HCT116 (cell line): ENCODE results near the gene C2CD2. TPM values are rescaled to one million over a fixed set of nuclear protein-coding genes. Genes with fewer than 3 reads are reported as not detected.

Experiments used
- ATAC-seq: fragments of 200-7000 bp; cut with Tn5 transposase; 2 replicates; pipeline ENCODE4 v1.9.1; 2020; ENCODE audit warnings: mild to moderate bottlenecking, moderate library complexity
- BruUV-seq: library from RNA; stranded (reverse); fragments of 400-500 nt; replicated peaks from 2 replicates; lab custom pipeline; 2021; lab: Mats Ljungman, UMichigan
- CTCF ChIA-PET: fragments of 300-600 bp; sonication (Branson Sonifier 250); formaldehyde crosslinking; loops from one replicate; lab custom pipeline; 2021; ENCODE audit warnings: antibody characterized with exemption; lab: Charles Lee
- POLR2A ChIA-PET: fragments of 300-600, 350-600 bp; sonication (Branson Sonifier 250); formaldehyde crosslinking; loops from one replicate; lab custom pipeline; 2021; ENCODE audit warnings: antibody characterized with exemption; lab: Charles Lee
- RAD21 ChIA-PET, 2 experiments: fragments of 300-600 bp; sonication (Branson Sonifier 250); formaldehyde crosslinking; loops; one replicate each; lab custom pipeline; 2023; ENCODE audit warnings: low total read pairs in 2 of 2; ENCODE audit not compliant: uncharacterized antibody in 2 of 2, unreplicated experiment in 2 of 2, low non-redundant PET in 1 of 2; lab: Charles Lee
- DNase-seq: peaks from one replicate; pipeline ENCODE4 v3.0.0-alpha.2; 2010; ENCODE audit warnings: low read depth, low spot score
- H2AFZ ChIP-seq: fragments of 200-600 bp; shearing (Covaris generic), sonication (generic); 2 replicates; pipeline ENCODE4 v1.6.1; 2017; ENCODE audit warnings: low read depth, mixed run types, mixed read lengths, antibody characterized with exemption, low read length; ENCODE audit not compliant: poor library complexity, severe bottlenecking
- H3K27ac ChIP-seq: 2 replicates; pipeline ENCODE4 v1.5.1; 2012; ENCODE audit warnings: low read depth, low read length
- H3K27me3 ChIP-seq: fragments of 200-600 bp; sonication (generic); 2 replicates; pipeline ENCODE4 v1.6.1; 2016; ENCODE audit warnings: mixed run types, low read length, mixed read lengths; ENCODE audit not compliant: insufficient read depth
- H3K36me3 ChIP-seq, 2 experiments: fragments of 200-500 bp in 1 of 2; fragments of 200-600 bp in 1 of 2; sonication (Bioruptor generic) in 1 of 2; sonication (generic) in 1 of 2; 2 replicates each; pipeline versions ENCODE4 v1.5.1 to v1.6.1; 2014 to 2016; ENCODE audit warnings: low read length in 2 of 2, inconsistent platforms in 1 of 2, mixed read lengths in 1 of 2, mixed run types in 1 of 2; ENCODE audit not compliant: insufficient read depth in 2 of 2, control insufficient read depth in 1 of 2
- H3K4me1 ChIP-seq, 2 experiments: fragments of 200-600 bp in 1 of 2; sonication (generic) in 1 of 2; 2 replicates each; pipeline versions ENCODE4 v1.5.1 to v1.6.1; 2012 to 2017; ENCODE audit warnings: low read length in 2 of 2, inconsistent platforms in 1 of 2, mild to moderate bottlenecking in 1 of 2, mixed read lengths in 1 of 2, mixed run types in 1 of 2, moderate library complexity in 1 of 2; ENCODE audit not compliant: insufficient read depth in 2 of 2, control insufficient read depth in 1 of 2
- H3K4me2 ChIP-seq: fragments of 200-600 bp; sonication (generic); 2 replicates; pipeline ENCODE4 v1.6.1; 2017; ENCODE audit warnings: mixed run types, low read length, mixed read lengths
- H3K4me3 ChIP-seq, 2 experiments: fragments of 200-600 bp in 1 of 2; sonication (generic) in 1 of 2; replicated peaks in 1 of 2; 2 replicates each; pipeline ENCODE4 v1.5.1; 2011 to 2016; ENCODE audit warnings: low read length in 2 of 2, control low read depth in 1 of 2, low read depth in 1 of 2, mild to moderate bottlenecking in 1 of 2, mixed read lengths in 1 of 2, mixed run types in 1 of 2
- H3K79me2 ChIP-seq: fragments of 200-600 bp; sonication (generic); 2 replicates; pipeline ENCODE4 v1.6.1; 2017; ENCODE audit warnings: mild to moderate bottlenecking, mixed run types, low read length, moderate library complexity, mixed read lengths; ENCODE audit not compliant: insufficient read depth
- H3K9ac ChIP-seq: fragments of 200-600 bp; sonication (generic); 2 replicates; pipeline ENCODE4 v1.6.1; 2016; ENCODE audit warnings: low read length, mixed read lengths
- H3K9me2 ChIP-seq: fragments of 200-600 bp; sonication (generic), shearing (Covaris generic); 2 replicates; pipeline ENCODE4 v1.6.1; 2017; ENCODE audit warnings: mixed run types, mild to moderate bottlenecking, moderate library complexity; ENCODE audit not compliant: insufficient read depth
- H3K9me3 ChIP-seq, 2 experiments: fragments of 200-500 bp in 1 of 2; fragments of 200-600 bp in 1 of 2; sonication (Bioruptor generic) in 1 of 2; sonication (generic) in 1 of 2; 2 replicates each; pipeline ENCODE4 v1.6.1; 2014 to 2017; ENCODE audit warnings: low read length in 2 of 2, mixed read lengths in 2 of 2, inconsistent platforms in 1 of 2, low read depth in 1 of 2, mild to moderate bottlenecking in 1 of 2, mixed run types in 1 of 2, moderate library complexity in 1 of 2; ENCODE audit not compliant: control insufficient read depth in 1 of 2, insufficient read depth in 1 of 2
- H4K20me1 ChIP-seq: fragments of 200-600 bp; sonication (generic), shearing (Covaris generic); 2 replicates; pipeline ENCODE4 v1.6.1; 2017; ENCODE audit warnings: mixed run types, mild to moderate bottlenecking, moderate library complexity; ENCODE audit not compliant: insufficient read depth
- ATF3 ChIP-seq: IDR thresholded peaks from 2 replicates; pipeline ENCODE4 v1.6.1; 2012
- FOSL1 ChIP-seq: IDR thresholded peaks from 2 replicates; pipeline ENCODE4 v1.6.1; 2012; ENCODE audit warnings: low read depth
- MAX ChIP-seq: IDR thresholded peaks from 2 replicates; pipeline ENCODE4 v1.6.1; 2012
- POLR2A ChIP-seq: IDR thresholded peaks from 2 replicates; pipeline ENCODE4 v1.7.0; 2011; ENCODE audit warnings: borderline replicate concordance; ENCODE audit not compliant: insufficient read depth, insufficient read length; ENCODE audit errors: extremely low read depth
- SIN3A ChIP-seq: IDR thresholded peaks from 2 replicates; pipeline ENCODE4 v1.6.1; 2012; ENCODE audit warnings: low read depth
- SP1 ChIP-seq: IDR thresholded peaks from 2 replicates; pipeline ENCODE4 v1.6.1; 2012; ENCODE audit warnings: low read depth
- SRF ChIP-seq: IDR thresholded peaks from 2 replicates; pipeline ENCODE4 v1.6.1; 2012; ENCODE audit warnings: low read depth
- TCF7L2 ChIP-seq: IDR thresholded peaks from 2 replicates; pipeline ENCODE4 v1.7.0; 2011; ENCODE audit warnings: borderline replicate concordance, inconsistent platforms; ENCODE audit not compliant: insufficient read depth, insufficient read length; ENCODE audit errors: extremely low read depth
- YY1 ChIP-seq: IDR thresholded peaks from 2 replicates; pipeline ENCODE4 v1.6.1; 2011; ENCODE audit warnings: low read length, low read depth, moderate library complexity, mild to moderate bottlenecking; ENCODE audit not compliant: insufficient replicate concordance; ENCODE audit errors: extremely low read depth
- intact Hi-C: fragments of 100-400 bp; cut with micrococcal nuclease; formaldehyde crosslinking; loops from 2 replicates; pipeline ENCODE4 v1.10.0; 2022
- total RNA-seq: library from RNA; stranded (reverse); gene quantifications from one replicate; pipeline ENCODE4 v1.2.1, GENCODE V29; 2021; ENCODE audit not compliant: unreplicated experiment

The C2CD2 gene
- total RNA-seq, 1 experiment from 2014 or later = 22.0 TPM

GRCh38 chr21:41983229-41983628 is 29.4 kb upstream of the C2CD2 start:
- Histone ChIP-seq H3K9ac (no peak overlapping the region), H3K9me2 (no peaks in the 10 kb centered on the region), H3K79me2 (no peaks in the 10 kb centered on the region), H3K9me3 (0 out of 4 replicates have a peak, but pooled peaks cover 0 to 10% of the 10 kb centered on the region in 2 experiments), H2AFZ (no peak overlapping the region), H3K4me2 (no peak overlapping the region), H4K20me1 (no peaks in the 10 kb centered on the region), H3K4me1 (no peaks in the 10 kb centered on the region), H3K36me3 (no peaks in the 10 kb centered on the region), H3K4me3 (no peak overlapping the region), H3K27ac (no peak overlapping the region), H3K27me3 (no peaks in the 10 kb centered on the region)
- ChIA-PET RAD21 (no interaction called here), CTCF (no interaction called here), POLR2A (no interaction called here)
- intact Hi-C loops = no loop called here
- no TSS peak for BruUV-seq
- TF ChIP-seq MAX = no peak
- no peak for DNase-seq
- no peak for ATAC-seq

GRCh38 chr21:41980561-41980960 is 26.7 kb upstream of the C2CD2 start:
- DNase-seq = no peak

More at GRCh38 chr21:41980561-41980960, 26.7 kb upstream of the C2CD2 start:
- H3K4me3 ChIP-seq = no peak overlapping the region
- H3K27me3 ChIP-seq = no peaks in the 10 kb centered on the region
- H3K36me3 ChIP-seq = no peaks in the 10 kb centered on the region
- no peaks in the 10 kb centered on the region for H3K79me2 ChIP-seq
- ATAC-seq = no peak
- no peaks in the 10 kb centered on the region for H4K20me1 ChIP-seq
- no peak overlapping the region for H2AFZ ChIP-seq
- no peaks in the 10 kb centered on the region for H3K4me1 ChIP-seq
- CTCF ChIA-PET = no interaction called here
- H3K27ac ChIP-seq = no peak overlapping the region
- no peaks in the 10 kb centered on the region for H3K9me2 ChIP-seq
- H3K9me3 ChIP-seq = 0 out of 4 replicates have a peak, but pooled peaks cover 0 to 10% of the 10 kb centered on the region in 2 experiments
- RAD21 ChIA-PET = no interaction called here
- POLR2A ChIA-PET = no interaction called here
- no peak overlapping the region for H3K9ac ChIP-seq
- intact Hi-C loops = no loop called here
- no TSS peak for BruUV-seq
- no peak for TF ChIP-seq SP1
- no peak for TF ChIP-seq POLR2A
- TF ChIP-seq SIN3A = no peak
- TF ChIP-seq YY1 = no peak
- no peak for TF ChIP-seq FOSL1
- TF ChIP-seq TCF7L2 = no peak
- TF ChIP-seq MAX = no peak
- no peak for TF ChIP-seq SRF
- no peak for TF ChIP-seq ATF3
- TF ChIP-seq, all 23 proteins: peak for 0
- no peak overlapping the region for H3K4me2 ChIP-seq
